ENCODE data around the gene ZNF177. TPM values are rescaled to one million over a fixed set of nuclear protein-coding genes. Genes with fewer than 3 reads are reported as not detected.

Gene ZNF177
- total RNA-seq, 4 donors from 2014 or later, result 0.26 to 3.1 (median 0.44) TPM; not detected in 1

GRCh38 chr19:9370738-9371619, 8.2 kb downstream of the ZNF177 start:
- Histone ChIP-seq H3K4me3 (no peak overlapping the region), H3K4me1 (no peaks in the 10 kb centered on the region), H3K27ac (no peak overlapping the region), H3K36me3 (peaks cover 0 to 53% (median 0%) of the 10 kb centered on the region in 3 donors), H3K27me3 (no peaks in the 10 kb centered on the region), H3K9me3 (peaks cover 0 to 96% (median 69%) of the 10 kb centered on the region in 3 donors)
- intact Hi-C loops (cut with DNase I), result no loop called here
- TF ChIP-seq CTCF (IDR thresholded peaks at IDR 0.05) (no peak), POLR2A (IDR thresholded peaks at IDR 0.05) (no peak)
- DNase-seq, result no peak
- 79 to 82% methylated on average over 6 of the region's 6 CpGs for WGBS, 2 donors

DNA sequence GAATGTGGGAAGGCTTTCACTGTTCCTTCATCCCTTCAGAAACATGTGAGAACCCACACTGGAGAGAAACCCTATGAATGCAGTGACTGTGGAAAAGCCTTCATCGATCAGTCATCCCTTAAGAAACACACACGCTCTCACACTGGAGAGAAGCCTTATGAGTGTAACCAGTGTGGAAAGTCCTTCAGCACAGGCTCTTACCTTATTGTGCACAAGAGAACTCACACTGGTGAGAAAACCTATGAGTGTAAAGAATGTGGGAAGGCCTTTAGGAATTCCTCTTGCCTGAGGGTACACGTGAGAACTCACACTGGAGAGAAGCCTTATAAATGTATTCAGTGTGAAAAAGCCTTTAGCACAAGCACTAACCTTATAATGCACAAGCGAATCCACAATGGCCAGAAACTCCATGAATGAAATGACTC, 18.6 kb downstream of the ZNF177 start:
- Histone ChIP-seq H3K4me3 (peak overlapping the region in 1 of 4 donors; percentile 7), H3K9me3 (peaks cover 9 to 99% (median 94%) of the 10 kb centered on the region in 3 donors), H3K36me3 (peaks cover 5 to 100% (median 19%) of the 10 kb centered on the region in 3 donors), H3K27ac (no peak overlapping the region), H3K4me1 (no peaks in the 10 kb centered on the region), H3K27me3 (no peaks in the 10 kb centered on the region)
- DNase-seq, result no peak
- no peak for TF ChIP-seq CTCF (IDR thresholded peaks at IDR 0.05)
- TF ChIP-seq POLR2A (IDR thresholded peaks at IDR 0.05), result no peak
- 65 to 94% methylated on average over 4 of the region's 4 CpGs for WGBS, 2 donors
- intact Hi-C loops (cut with DNase I), result no loop called here

DNA sequence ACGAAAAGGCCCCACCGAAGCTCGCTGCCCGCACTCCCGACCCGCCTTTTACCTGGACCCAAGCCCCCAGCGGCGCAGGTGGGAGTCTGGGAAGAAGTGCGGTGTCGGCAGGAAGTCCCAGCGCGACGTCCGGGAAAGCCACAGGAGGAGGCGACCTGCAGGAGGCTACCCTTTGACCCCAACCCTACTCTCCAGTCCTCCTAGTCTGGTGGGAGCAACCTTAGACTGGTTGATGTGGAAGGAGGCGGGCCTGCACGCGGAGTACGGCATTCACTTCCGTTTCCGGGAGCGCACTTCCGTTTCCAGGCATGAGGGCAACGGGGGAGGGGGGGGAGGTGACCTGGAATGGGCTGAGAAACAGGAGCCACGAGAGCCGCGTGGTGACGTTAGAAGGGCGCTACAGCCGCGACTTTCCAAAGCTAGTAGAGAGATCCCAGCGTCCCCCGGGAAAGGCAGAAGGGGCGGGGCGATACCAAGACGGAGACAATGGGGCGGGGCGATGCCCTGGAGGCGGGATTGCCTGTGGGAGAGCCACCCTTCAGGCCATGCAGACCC, 44.1 kb downstream of the ZNF177 start:
- Histone ChIP-seq H3K27ac (peak overlapping the region; percentile 0 to 49 (median 24)), H3K4me1 (peaks cover 0 to 12% (median 0%) of the 10 kb centered on the region in 3 donors), H3K36me3 (no peaks in the 10 kb centered on the region), H3K27me3 (no peaks in the 10 kb centered on the region), H3K4me3 (peak overlapping the region; percentile 42 to 65 (median 54)), H3K9me3 (peaks cover 0 to 89% (median 44%) of the 10 kb centered on the region in 3 donors)
- intact Hi-C loops (cut with DNase I), result no loop called here
- no peak for DNase-seq
- no peak for TF ChIP-seq POLR2A (IDR thresholded peaks at IDR 0.05)
- TF ChIP-seq CTCF (IDR thresholded peaks at IDR 0.05), result no peak
- 2 to 7% methylated on average over 10 to 18 of the region's 39 CpGs for WGBS, 2 donors

- H3K4me3 ChIP-seq, result peak overlapping the region in 1 of 4 donors; percentile 65
- peaks cover 0 to 12% (median 0%) of the 10 kb centered on the region in 3 donors for H3K4me1 ChIP-seq
- no peak for DNase-seq
- H3K36me3 ChIP-seq, result peaks cover 0 to 8% (median 0%) of the 10 kb centered on the region in 3 donors
- peak overlapping the region in 1 of 4 donors; percentile 33 for H3K27ac ChIP-seq
- 86 to 87% methylated on average over 5 of the region's 5 CpGs for WGBS, 2 donors
- intact Hi-C loops (cut with DNase I), result no loop called here
- H3K9me3 ChIP-seq, result peaks cover 0 to 99% (median 54%) of the 10 kb centered on the region in 3 donors
- no peaks in the 10 kb centered on the region for H3K27me3 ChIP-seq
- TF ChIP-seq CTCF (IDR thresholded peaks at IDR 0.05) (no peak), POLR2A (IDR thresholded peaks at IDR 0.05) (no peak)
Observed at GRCh38 chr19:9407827-9408226, 45.0 kb downstream of the ZNF177 start.

All from esophagus squamous epithelium (tissue), 5 donors.